ENCODE results near the gene CFAP77. TPM values are rescaled to one million over a fixed set of nuclear protein-coding genes. Genes with fewer than 3 reads are reported as not detected.

CFAP77 gene
- total and polyA plus RNA-seq, 9 of the 15 experiments (the other 6 are each of a cell fraction or from before 2014, with no cell fraction given) = not detected

DNA sequence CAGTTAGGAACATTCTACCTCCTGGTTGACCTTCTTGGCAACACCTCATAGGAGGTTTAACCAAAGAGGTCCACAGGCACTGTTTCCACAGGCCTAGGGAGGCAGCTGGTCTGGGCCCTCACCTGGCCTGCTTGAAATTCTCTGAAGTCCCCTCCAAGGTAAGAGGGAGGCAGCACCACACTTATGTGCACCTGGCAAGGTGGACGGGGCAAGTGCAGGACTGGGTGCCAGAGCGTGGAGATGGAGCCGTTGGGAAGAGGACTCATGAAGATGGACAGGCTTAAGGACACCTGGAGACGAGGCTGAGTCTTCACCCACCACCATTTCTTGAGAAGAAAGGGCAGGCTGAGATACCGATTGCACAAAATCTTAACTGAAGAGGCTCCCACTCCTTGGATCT is 165.8 kb downstream of the CFAP77 start:
- 0% methylated on average over 5 of the region's 5 CpGs for WGBS (ENCODE audit: insufficient coverage, low coverage, missing lambda C conversion rate)
- Histone ChIP-seq H3K36me3 (ENCODE audit: control insufficient read depth, insufficient read depth, low read length) (no peaks in the 10 kb centered on the region), H3K9me3 (replicated peaks; ENCODE audit: control insufficient read depth, insufficient read depth, low read depth, low read length) (no peaks in the 10 kb centered on the region), H3K27ac (ENCODE audit: extremely low read depth, low read depth, low read length) (no peak overlapping the region), H3K79me2 (ENCODE audit: control insufficient read depth, insufficient read depth, low read length) (no peaks in the 10 kb centered on the region), H3K9ac (ENCODE audit: insufficient read depth in 1 of 2, low read depth in 2 of 2, low read length in 2 of 2) (no peak overlapping the region), H3K4me2 (ENCODE audit: insufficient read depth, low read length) (no peak overlapping the region), H3K4me3 (no peak overlapping the region), H4K20me1 (replicated peaks; ENCODE audit: control insufficient read depth, insufficient read depth, low read length) (peaks cover 18% of the 10 kb centered on the region), H2AFZ (ENCODE audit: low read depth, low read length) (no peak overlapping the region), H3K27me3 (ENCODE audit: control insufficient read depth in 2 of 2, insufficient read depth in 2 of 2, low read length in 2 of 2) (peaks cover 4 to 62% of the 10 kb centered on the region in 2 experiments; a peak in 3 of 5 replicates), H3K9me1 (ENCODE audit: control insufficient read depth, insufficient read depth, low read length) (no peaks in the 10 kb centered on the region), H3K4me1 (replicated peaks in 1 of 2; ENCODE audit: control insufficient read depth in 2 of 2, insufficient read depth in 2 of 2, low read length in 2 of 2) (no peaks in the 10 kb centered on the region; a peak in 1 of 5 replicates)
- no peak for DNase-seq (ENCODE audit: extremely low read depth in 1 of 4, low spot score in 3 of 4)
- POLR2A ChIA-PET = interaction anchor here (0.6 kb wide), 1 partner anchor 79 kb away, joined by 3 read pairs; no protein-coding TSS in a partner anchor
- intact Hi-C loops (cut with micrococcal nuclease) = loop anchor here (1.0 to 5.0 kb wide), 4 partner anchors 69 to 409 kb away; no protein-coding TSS in a partner anchor
- no TSS peak for BruUV-seq (replicated peaks)
- TF ChIP-seq HNRNPUL1 (IDR thresholded peaks at IDR 0.05; ENCODE audit: low read length) = no peak
- TF ChIP-seq, protein P1, sequence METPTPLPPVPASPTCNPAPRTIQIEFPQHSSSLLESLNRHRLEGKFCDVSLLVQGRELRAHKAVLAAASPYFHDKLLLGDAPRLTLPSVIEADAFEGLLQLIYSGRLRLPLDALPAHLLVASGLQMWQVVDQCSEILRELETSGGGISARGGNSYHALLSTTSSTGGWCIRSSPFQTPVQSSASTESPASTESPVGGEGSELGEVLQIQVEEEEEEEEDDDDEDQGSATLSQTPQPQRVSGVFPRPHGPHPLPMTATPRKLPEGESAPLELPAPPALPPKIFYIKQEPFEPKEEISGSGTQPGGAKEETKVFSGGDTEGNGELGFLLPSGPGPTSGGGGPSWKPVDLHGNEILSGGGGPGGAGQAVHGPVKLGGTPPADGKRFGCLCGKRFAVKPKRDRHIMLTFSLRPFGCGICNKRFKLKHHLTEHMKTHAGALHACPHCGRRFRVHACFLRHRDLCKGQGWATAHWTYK (CRISPR knock-in tag; IDR thresholded peaks at IDR 0.05) = no peak
- FAIRE-seq = no peak
- no peak for ATAC-seq
- CTCF ChIA-PET (ENCODE audit: low intra/inter-chr PET ratio) = interaction anchor here (1.3 to 3.3 kb wide), 2 partner anchors 68 to 164 kb away, joined by 6 to 24 read pairs; no protein-coding TSS in a partner anchor
- in situ Hi-C loops (cut with MboI) = loop anchor here (5.0 kb wide), 1 partner anchor 164 kb away; the partner anchor contains the start of gene CFAP77

DNA sequence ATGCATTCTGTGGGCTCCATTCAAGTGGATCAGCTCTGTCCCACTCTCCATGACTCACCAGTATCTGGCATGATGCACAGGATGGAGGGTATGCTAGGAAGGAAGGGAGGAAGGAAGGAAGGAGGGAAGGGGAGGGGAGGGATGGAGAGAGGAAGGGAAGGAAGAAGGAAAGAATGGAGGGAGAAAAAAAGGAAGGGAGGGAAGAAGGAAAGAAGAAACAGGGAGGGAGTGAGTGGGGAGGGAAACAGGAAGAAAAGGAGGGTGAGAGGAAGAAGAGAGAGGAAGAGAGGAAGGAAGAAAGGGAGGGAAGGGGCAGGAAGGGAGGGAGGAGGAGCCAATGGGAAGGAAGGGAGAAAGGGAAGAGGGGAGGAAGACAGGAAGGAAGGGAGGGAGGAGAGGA is 167.1 kb downstream of the CFAP77 start:
- no peak overlapping the region for H3K4me3 ChIP-seq
- no peaks in the 10 kb centered on the region for H3K9me1 ChIP-seq (ENCODE audit: control insufficient read depth, insufficient read depth, low read length)
- ChIA-PET CTCF (ENCODE audit: low intra/inter-chr PET ratio) (no interaction called here), POLR2A (interaction anchor here (0.6 to 1.4 kb wide), 2 partner anchors 13 to 46 kb away, joined by 3 read pairs; no protein-coding TSS in a partner anchor)
- TF ChIP-seq SMAD3 (CRISPR knock-in tag; conservative IDR thresholded peaks at IDR 0.05) (no peak), ZSCAN29 (IDR thresholded peaks at IDR 0.05) (no peak), TAF1 (IDR thresholded peaks at IDR 0.05; ENCODE audit: control insufficient read depth, extremely low read depth, insufficient read depth, low read length, severe bottlenecking) (no peak), CHCHD3 (CRISPR knock-in tag; IDR thresholded peaks at IDR 0.05) (no peak), FOSL1 (tag; conservative IDR thresholded peaks at IDR 0.05) (no peak), CBFB (CRISPR knock-in tag; IDR thresholded peaks at IDR 0.05) (no peak), HIVEP1 (CRISPR knock-in tag; IDR thresholded peaks at IDR 0.05) (no peak)
- TF ChIP-seq, protein P2, sequence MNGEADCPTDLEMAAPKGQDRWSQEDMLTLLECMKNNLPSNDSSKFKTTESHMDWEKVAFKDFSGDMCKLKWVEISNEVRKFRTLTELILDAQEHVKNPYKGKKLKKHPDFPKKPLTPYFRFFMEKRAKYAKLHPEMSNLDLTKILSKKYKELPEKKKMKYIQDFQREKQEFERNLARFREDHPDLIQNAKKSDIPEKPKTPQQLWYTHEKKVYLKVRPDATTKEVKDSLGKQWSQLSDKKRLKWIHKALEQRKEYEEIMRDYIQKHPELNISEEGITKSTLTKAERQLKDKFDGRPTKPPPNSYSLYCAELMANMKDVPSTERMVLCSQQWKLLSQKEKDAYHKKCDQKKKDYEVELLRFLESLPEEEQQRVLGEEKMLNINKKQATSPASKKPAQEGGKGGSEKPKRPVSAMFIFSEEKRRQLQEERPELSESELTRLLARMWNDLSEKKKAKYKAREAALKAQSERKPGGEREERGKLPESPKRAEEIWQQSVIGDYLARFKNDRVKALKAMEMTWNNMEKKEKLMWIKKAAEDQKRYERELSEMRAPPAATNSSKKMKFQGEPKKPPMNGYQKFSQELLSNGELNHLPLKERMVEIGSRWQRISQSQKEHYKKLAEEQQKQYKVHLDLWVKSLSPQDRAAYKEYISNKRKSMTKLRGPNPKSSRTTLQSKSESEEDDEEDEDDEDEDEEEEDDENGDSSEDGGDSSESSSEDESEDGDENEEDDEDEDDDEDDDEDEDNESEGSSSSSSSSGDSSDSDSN (IDR thresholded peaks at IDR 0.05; ENCODE audit: borderline replicate concordance in 1 of 2, low read depth in 2 of 2, low read length in 2 of 2) = no peak
- TF ChIP-seq, protein P3, sequence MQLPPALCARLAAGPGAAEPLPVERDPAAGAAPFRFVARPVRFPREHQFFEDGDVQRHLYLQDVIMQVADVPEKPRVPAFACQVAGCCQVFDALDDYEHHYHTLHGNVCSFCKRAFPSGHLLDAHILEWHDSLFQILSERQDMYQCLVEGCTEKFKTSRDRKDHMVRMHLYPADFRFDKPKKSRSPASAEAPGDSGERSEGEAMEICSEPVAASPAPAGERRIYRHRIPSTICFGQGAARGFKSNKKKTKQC (CRISPR knock-in tag; IDR thresholded peaks at IDR 0.05) = no peak
- peaks cover 27% of the 10 kb centered on the region for H4K20me1 ChIP-seq (replicated peaks; ENCODE audit: control insufficient read depth, insufficient read depth, low read length)
- no peaks in the 10 kb centered on the region for H3K9me3 ChIP-seq (replicated peaks; ENCODE audit: control insufficient read depth, insufficient read depth, low read depth, low read length)
- H3K27me3 ChIP-seq (ENCODE audit: control insufficient read depth in 2 of 2, insufficient read depth in 2 of 2, low read length in 2 of 2) = peaks cover 3 to 57% of the 10 kb centered on the region in 2 experiments; a peak in 3 of 5 replicates
- in situ Hi-C loops (cut with MboI) = loop anchor here (5.0 kb wide), 1 partner anchor 165 kb away; the partner anchor contains the start of gene CFAP77
- DNase-seq (ENCODE audit: extremely low read depth in 1 of 4, low spot score in 3 of 4) (no peak), ATAC-seq (no peak), FAIRE-seq (no peak)
- H2AFZ ChIP-seq (ENCODE audit: low read depth, low read length) = no peak overlapping the region
- BruUV-seq (replicated peaks) = no TSS peak
- intact Hi-C loops (cut with micrococcal nuclease) = loop anchor here (5.0 kb wide), 2 partner anchors 220 to 410 kb away; no protein-coding TSS in a partner anchor
- no peak overlapping the region for H3K9ac ChIP-seq (ENCODE audit: insufficient read depth in 1 of 2, low read depth in 2 of 2, low read length in 2 of 2)
- no peak overlapping the region for H3K4me2 ChIP-seq (ENCODE audit: insufficient read depth, low read length)
- no peaks in the 10 kb centered on the region for H3K36me3 ChIP-seq (ENCODE audit: control insufficient read depth, insufficient read depth, low read length)
- H3K79me2 ChIP-seq (ENCODE audit: control insufficient read depth, insufficient read depth, low read length) = no peaks in the 10 kb centered on the region
- H3K4me1 ChIP-seq (replicated peaks in 1 of 2; ENCODE audit: control insufficient read depth in 2 of 2, insufficient read depth in 2 of 2, low read length in 2 of 2) = peaks cover 0 to 6% of the 10 kb centered on the region in 2 experiments; a peak in 2 of 5 replicates
- H3K27ac ChIP-seq (ENCODE audit: extremely low read depth, low read depth, low read length) = no peak overlapping the region

All from K562 (cell line).